Muscle of leg (tissue), 11 donors: ENCODE measurements around the gene NUDT3. TPM values are rescaled to one million over a fixed set of nuclear protein-coding genes. Genes with fewer than 3 reads are reported as not detected.
A peak's percentile ranks its signal among the peaks of the same experiment; 100 is the strongest.

ENCODE experiments used
- DNase-seq: peaks from one replicate; pipeline ENCODE4 v3.0.0; 2013
- H3K27ac ChIP-seq: one replicate; pipeline ENCODE4 v1.5.1; 2013; ENCODE audit warnings: mild to moderate bottlenecking, low read length, control low read depth
- H3K27me3 ChIP-seq: one replicate; pipeline ENCODE4 v1.6.1; 2013; ENCODE audit warnings: low read length; ENCODE audit not compliant: control insufficient read depth, insufficient read depth
- H3K36me3 ChIP-seq: one replicate; pipeline ENCODE4 v1.6.1; 2013; ENCODE audit warnings: low read length; ENCODE audit not compliant: control insufficient read depth, insufficient read depth
- H3K4me1 ChIP-seq: one replicate; pipeline ENCODE4 v1.6.1; 2013; ENCODE audit warnings: low read length; ENCODE audit not compliant: control insufficient read depth, insufficient read depth
- H3K4me3 ChIP-seq: one replicate; pipeline ENCODE4 v1.5.1; 2013; ENCODE audit warnings: low read length, control low read depth
- H3K9me3 ChIP-seq: replicated peaks from 2 replicates; pipeline ENCODE4 v1.6.1; 2013; ENCODE audit warnings: low read depth, low read length; ENCODE audit not compliant: control insufficient read depth
- WGBS: methylation state at CpG from one replicate; pipeline ENCODE4 v1.1.5; 2013; ENCODE audit warnings: missing lambda C conversion rate; ENCODE audit not compliant: insufficient coverage; 5-methylcytosine and 5-hydroxymethylcytosine counted together
- polyA plus RNA-seq, 8 donors: library from polyadenylated mRNA; unstranded; fragments of 120-200 nt; gene quantifications; one replicate each; pipeline versions ENCODE4 v1.2.1 to v1.2.3, GENCODE V29; 2013; ENCODE audit warnings: inconsistent platforms in 1 of 8, low replicate concordance in 1 of 8; ENCODE audit not compliant: insufficient read length in 8 of 8, insufficient read depth in 1 of 8
- total RNA-seq: library from RNA; stranded (reverse); fragments of 120-200 nt; gene quantifications from one replicate; pipeline ENCODE4 v1.2.4, GENCODE V29; 2013

Gene NUDT3
- total and polyA plus RNA-seq, 9 donors: 18.9 to 56.7 (median 28.8) TPM

DNA sequence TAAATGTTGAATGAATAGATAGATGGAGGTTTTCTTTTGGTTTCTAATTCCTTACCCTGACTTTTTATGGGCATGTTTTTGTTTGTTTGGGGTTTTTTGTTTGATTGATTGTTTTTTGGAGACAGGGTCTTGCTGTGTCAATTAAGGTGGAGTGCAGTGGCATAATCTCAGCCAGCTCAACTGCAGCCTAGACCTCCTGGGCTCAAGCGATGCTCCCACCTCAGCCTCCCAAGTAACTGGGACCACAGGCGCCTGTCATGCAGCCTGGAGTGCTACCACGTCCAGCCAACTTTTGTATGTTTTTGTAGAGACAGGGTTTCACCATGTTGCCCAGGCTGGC, 1.5 kb upstream of the NUDT3 start:
- peaks cover 21% of the 10 kb centered on the region for H3K4me1 ChIP-seq
- peaks cover 3% of the 10 kb centered on the region for H3K9me3 ChIP-seq
- no peak for DNase-seq
- H3K27me3 ChIP-seq: no peaks in the 10 kb centered on the region
- H3K36me3 ChIP-seq: no peaks in the 10 kb centered on the region
- no peak overlapping the region for H3K27ac ChIP-seq
- WGBS: 100% methylated on average over 3 of the region's 3 CpGs
- H3K4me3 ChIP-seq: no peak overlapping the region

DNA sequence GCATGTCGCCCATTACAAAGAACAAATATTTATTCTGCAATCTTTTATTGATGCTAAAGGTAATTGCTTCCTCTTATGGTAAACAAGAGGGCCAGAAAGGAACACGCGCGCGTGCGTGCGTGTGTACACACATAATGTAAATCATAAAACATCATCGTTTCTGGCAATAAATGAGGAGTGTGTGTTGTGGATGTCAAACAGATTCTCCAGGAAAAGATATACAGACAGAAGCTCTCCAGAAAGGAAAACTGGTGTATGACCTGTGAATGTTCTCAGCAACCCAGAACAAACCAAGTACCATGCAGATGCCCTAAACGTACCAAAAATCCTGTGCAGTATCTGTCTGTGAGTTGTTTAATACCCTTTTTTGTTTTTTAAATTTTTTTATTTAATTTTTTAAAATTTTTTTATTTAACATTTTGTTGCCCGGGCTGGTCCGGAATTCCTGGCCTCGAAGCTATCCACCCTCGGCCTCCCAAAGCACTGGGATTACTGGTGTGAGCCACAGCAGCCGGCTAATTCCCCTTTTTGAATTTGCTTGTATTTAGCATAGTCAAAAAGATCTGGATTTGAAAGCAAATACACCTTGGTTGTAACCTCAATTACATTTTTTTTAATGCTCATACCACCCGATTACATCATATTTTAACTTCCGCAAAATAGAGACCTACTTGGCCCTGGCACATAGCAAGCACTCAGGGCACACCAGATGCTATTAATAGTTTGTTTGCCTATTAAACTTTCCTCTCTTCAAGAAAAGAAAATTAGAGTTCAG, 909 bp upstream of the NUDT3 start:
- Histone ChIP-seq H3K4me3 (peak overlapping the region; percentile 55), H3K36me3 (no peaks in the 10 kb centered on the region), H3K9me3 (peaks cover 3% of the 10 kb centered on the region), H3K27me3 (no peaks in the 10 kb centered on the region), H3K27ac (peak overlapping the region; percentile 70), H3K4me1 (peaks cover 23% of the 10 kb centered on the region)
- DNase-seq: no peak
- WGBS: no CpG with 5 or more reads among the region's 16 CpGs

DNA sequence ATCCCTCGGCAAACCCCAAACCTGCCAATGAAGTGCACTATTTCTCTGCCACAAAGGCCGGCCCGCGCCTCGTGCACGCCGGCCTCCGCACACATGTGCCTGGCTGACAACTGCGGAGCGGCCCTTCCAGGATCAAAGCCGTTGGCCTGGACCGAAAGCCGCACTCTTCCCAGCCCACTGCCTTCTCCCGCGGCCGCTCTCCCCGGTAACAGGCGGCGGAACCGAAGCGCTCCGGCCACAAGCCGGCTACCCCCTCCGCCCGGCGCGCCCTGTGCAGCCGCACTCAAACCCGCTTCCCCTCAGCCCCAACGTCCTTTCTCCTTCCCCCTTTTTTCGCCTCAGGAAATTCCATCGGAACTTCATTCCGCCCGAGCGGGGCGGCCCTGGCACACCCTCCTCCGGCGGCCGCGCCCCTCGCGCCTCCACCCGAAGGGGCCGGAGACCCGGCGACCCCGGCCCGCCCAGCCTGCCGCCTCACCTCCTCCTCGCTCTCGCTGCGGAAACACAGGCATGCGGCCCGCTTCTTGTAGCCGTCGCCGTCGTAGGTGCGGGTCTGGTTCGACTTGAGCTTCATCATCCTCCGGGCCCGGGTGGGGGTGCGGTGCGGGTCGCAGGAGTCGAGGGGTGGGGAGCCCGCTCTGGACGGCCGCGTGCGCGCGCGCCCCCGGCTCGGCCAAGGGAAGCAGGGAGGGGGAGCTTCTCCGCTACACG, 528 bp downstream of the NUDT3 start:
- Histone ChIP-seq H3K27me3 (no peaks in the 10 kb centered on the region), H3K9me3 (peaks cover 3% of the 10 kb centered on the region), H3K4me3 (peak overlapping the region; percentile 82), H3K36me3 (no peaks in the 10 kb centered on the region), H3K27ac (peak overlapping the region; percentile 93), H3K4me1 (peaks cover 23% of the 10 kb centered on the region)
- under 1% methylated on average over 78 of the region's 78 CpGs for WGBS
- peak; percentile 78 for DNase-seq

DNA sequence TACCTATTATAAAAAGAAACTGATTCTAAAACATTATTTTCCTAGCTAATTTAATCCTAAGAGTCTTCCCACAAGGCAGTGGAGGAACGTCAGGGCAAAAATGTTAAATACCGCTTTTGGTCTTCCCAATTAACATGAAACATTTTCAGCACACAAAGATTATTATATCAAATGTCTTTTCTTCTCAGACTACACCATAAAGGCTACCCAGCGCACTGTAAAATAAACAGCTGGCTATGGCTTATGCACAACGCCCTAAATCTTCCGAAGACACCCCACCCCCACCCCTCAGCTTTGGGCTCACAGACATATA, 1.0 kb downstream of the NUDT3 start:
- Histone ChIP-seq H3K36me3 (no peaks in the 10 kb centered on the region), H3K4me3 (peak overlapping the region; percentile 82), H3K27me3 (no peaks in the 10 kb centered on the region), H3K4me1 (peaks cover 25% of the 10 kb centered on the region), H3K27ac (peak overlapping the region; percentile 93), H3K9me3 (peaks cover 1% of the 10 kb centered on the region)
- DNase-seq: no peak
- WGBS: 2% methylated on average over 5 of the region's 5 CpGs

DNA sequence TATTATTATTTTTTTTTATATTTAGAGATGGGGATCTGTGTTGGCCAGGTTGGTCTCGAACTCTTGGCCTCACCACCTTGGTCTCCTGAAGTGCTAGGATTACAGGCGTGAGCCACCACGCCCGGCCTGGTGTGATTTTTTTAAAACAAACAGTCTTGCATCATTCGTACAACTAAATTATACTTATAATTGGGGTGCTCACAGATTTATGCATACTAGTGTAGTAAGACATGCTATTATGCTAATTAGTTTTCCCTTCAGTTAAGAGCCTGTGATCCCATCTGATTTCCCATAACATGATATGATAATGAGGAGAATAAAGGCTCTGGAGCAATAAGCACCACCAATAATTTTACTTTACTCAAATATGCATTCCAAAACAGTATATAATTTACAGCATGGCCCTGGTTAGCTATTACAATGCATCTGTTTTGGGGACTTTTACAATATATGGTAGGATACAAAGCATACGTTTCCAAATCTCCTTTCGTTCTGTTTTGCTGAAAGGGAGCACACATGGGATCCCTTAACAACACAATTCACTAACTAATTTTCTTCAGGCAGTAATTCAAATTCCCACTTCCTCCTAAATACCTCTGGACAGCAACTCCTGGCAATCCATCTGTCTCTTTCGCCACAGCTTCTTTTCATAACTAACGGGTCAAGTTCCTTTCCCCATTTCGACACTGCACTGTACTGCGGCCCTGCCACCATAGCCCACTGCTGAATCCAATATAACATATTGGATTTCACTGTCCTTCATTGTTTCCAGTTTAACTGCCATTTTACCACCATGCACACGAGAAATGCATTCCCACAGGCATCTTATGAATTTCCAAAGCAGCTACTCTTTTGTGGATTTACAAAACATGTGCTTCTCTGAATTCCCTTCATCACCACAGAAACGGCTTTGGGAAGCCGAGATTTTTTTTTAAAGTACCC, 1.7 kb downstream of the NUDT3 start:
- peak; percentile 80 for DNase-seq
- no peaks in the 10 kb centered on the region for H3K27me3 ChIP-seq
- H3K27ac ChIP-seq: peak overlapping the region; percentile 93
- no peaks in the 10 kb centered on the region for H3K36me3 ChIP-seq
- WGBS: 0% methylated on average over 8 of the region's 14 CpGs
- H3K9me3 ChIP-seq: no peaks in the 10 kb centered on the region
- peak overlapping the region; percentile 82 for H3K4me3 ChIP-seq
- peaks cover 25% of the 10 kb centered on the region for H3K4me1 ChIP-seq

DNA sequence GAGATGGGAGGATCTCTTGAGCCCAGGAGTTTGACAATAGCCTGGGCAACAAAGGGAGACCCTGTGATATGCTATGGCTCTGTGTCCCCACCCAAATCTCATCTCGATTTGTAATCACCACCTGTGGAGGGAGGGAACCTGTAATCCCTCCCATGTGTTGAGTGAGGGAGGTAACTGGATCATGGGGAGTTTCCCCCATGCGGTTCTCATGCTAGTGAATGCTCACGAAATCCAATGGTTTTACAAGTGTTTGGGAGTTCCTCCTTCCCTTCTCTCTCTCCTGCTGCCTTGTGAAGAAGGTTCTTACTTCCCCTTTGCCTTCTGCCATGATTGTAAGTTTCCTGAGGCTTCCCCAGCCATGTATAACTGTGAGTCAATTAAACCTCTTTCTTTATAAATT, 3.4 kb downstream of the NUDT3 start:
- Histone ChIP-seq H3K27ac (no peak overlapping the region), H3K27me3 (no peaks in the 10 kb centered on the region), H3K4me1 (peaks cover 28% of the 10 kb centered on the region)

DNA sequence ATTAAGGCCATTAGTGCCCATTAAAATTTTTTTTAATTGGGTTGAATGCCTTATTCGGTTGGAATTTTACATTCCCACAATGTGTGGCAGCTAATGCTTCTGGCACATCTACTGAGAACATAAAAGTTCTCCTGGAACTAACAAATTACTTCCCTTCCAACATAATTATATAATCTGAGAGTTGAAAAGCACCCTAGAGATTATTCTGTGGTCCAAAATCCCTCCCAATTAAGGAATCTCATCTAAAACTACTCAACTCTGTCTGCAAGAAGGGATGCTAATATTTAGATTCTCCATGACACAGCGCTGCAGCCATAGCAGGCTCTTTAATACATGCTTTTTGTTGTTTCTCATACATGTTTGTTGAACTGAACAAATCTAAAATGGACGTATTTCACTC, 4.0 kb downstream of the NUDT3 start:
- peaks cover 25% of the 10 kb centered on the region for H3K4me1 ChIP-seq
- no peaks in the 10 kb centered on the region for H3K9me3 ChIP-seq
- no CpG with 5 or more reads among the region's 3 CpGs for WGBS
- no peak overlapping the region for H3K4me3 ChIP-seq
- H3K36me3 ChIP-seq: peaks cover 3% of the 10 kb centered on the region
- no peak overlapping the region for H3K27ac ChIP-seq
- no peaks in the 10 kb centered on the region for H3K27me3 ChIP-seq
- DNase-seq: peak; percentile 20

More for the DNA sequence above, 3.4 kb downstream of the NUDT3 start:
- no CpG with 5 or more reads among the region's 3 CpGs for WGBS
- H3K9me3 ChIP-seq: no peaks in the 10 kb centered on the region
- peaks cover under 1% of the 10 kb centered on the region for H3K36me3 ChIP-seq
- H3K4me3 ChIP-seq: no peak overlapping the region
- no peak for DNase-seq

DNA sequence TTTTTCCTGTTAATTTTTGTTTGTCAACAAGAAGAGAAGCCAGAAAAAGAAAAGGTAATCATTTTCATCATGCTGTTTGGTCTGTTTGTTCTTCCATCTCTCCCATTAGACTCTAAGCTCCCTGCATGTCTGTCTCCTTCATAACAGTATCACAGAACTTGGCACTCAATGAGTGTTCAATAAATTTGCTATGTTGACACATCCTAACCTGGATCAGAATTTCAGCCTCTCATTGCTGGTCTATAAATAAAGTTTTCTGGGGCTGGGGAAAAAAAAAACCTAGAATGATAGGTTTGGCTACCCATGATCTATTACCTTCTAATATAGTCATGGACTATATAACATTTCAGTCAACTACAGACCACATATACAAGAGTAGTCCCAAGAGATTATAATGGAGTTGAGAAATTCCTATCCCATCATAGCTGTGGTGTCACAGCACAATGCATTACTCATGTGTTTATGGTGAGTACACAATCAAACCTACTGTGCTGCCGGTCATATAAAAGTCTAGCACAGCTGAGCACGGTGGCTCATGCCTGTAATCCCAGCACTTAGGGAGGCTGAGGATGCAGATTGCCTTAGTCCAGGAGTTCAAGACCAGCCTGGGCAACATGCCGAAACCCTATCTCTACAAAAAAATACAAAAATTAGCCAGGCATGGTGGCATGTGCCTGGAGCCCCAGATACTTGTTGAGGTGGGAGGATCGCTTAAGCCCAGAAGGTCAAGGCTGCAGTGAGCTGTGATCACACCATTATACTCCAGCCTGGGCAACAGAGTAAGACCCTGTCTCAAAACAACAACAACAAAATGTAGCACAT, 5.9 kb downstream of the NUDT3 start:
- WGBS: no CpG with 5 or more reads among the region's 4 CpGs
- peak; percentile 27 for DNase-seq
- no peak overlapping the region for H3K4me3 ChIP-seq
- peaks cover 3% of the 10 kb centered on the region for H3K36me3 ChIP-seq
- H3K27ac ChIP-seq: no peak overlapping the region
- no peaks in the 10 kb centered on the region for H3K27me3 ChIP-seq
- no peaks in the 10 kb centered on the region for H3K9me3 ChIP-seq
- peaks cover 20% of the 10 kb centered on the region for H3K4me1 ChIP-seq

DNA sequence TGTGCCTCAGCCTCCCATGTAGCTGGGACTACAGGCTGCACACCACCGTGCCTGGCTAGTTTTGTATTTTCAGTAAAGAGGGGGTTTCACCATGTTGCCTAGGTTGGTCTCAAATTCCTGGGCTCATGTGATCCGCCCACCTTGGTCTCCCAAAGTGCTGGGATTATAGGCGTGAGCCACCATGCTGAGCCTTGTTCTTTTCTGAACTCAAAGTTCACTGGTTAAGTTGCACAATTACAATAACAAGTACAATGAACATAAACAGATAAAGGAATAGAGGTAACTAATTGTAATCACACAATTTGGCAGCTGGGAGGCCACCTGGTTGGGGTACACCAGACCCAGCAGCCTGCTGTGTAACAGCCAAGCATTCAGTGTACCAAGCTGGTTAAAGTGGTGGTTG, 6.7 kb downstream of the NUDT3 start:
- H3K36me3 ChIP-seq: peaks cover 3% of the 10 kb centered on the region
- peaks cover 18% of the 10 kb centered on the region for H3K4me1 ChIP-seq
- H3K27me3 ChIP-seq: no peaks in the 10 kb centered on the region
- no peak overlapping the region for H3K27ac ChIP-seq
- no CpG with 5 or more reads among the region's 3 CpGs for WGBS
- no peak overlapping the region for H3K4me3 ChIP-seq
- H3K9me3 ChIP-seq: no peaks in the 10 kb centered on the region
- no peak for DNase-seq
